HG03378 (cell line): ENCODE results near the gene UPB1.

Source experiments
- ATAC-seq: cut with Tn5 transposase; IDR thresholded peaks from one replicate; pipeline ENCODE4 v1.9.1; 2021; ENCODE audit warnings: mild to moderate bottlenecking, moderate library complexity; ENCODE audit not compliant: unreplicated experiment

UPB1 gene

GRCh38 chr22:24503137-24503842, 8.2 kb downstream of the UPB1 start:
- no peak for ATAC-seq

- ATAC-seq, result no peak
Measured at GRCh38 chr22:24503843-24504338, 8.8 kb downstream of the UPB1 start.

GRCh38 chr22:24504540-24504939, 9.4 kb downstream of the UPB1 start:
- ATAC-seq, result no peak

GRCh38 chr22:24504956-24505736, 10.0 kb downstream of the UPB1 start:
- ATAC-seq, result no peak

GRCh38 chr22:24506802-24507438, 11.8 kb downstream of the UPB1 start:
- ATAC-seq, result no peak

- no peak for ATAC-seq
Measured at GRCh38 chr22:24507716-24508115, 12.6 kb downstream of the UPB1 start.

GRCh38 chr22:24510637-24511625, 15.8 kb downstream of the UPB1 start:
- ATAC-seq, result no peak

GRCh38 chr22:24512043-24512442, 16.9 kb downstream of the UPB1 start:
- no peak for ATAC-seq

GRCh38 chr22:24513378-24514240, 18.5 kb downstream of the UPB1 start:
- no peak for ATAC-seq

- no peak for ATAC-seq
Measured at GRCh38 chr22:24514241-24515026, 19.3 kb downstream of the UPB1 start.

- no peak for ATAC-seq
Measured at GRCh38 chr22:24515027-24515338, 19.9 kb downstream of the UPB1 start.

- ATAC-seq, result no peak
Measured at GRCh38 chr22:24516301-24516737, 21.2 kb downstream of the UPB1 start.

- ATAC-seq, result no peak
Measured at GRCh38 chr22:24517446-24517845, 22.3 kb downstream of the UPB1 start.

GRCh38 chr22:24518228-24518627, 23.1 kb downstream of the UPB1 start:
- no peak for ATAC-seq

- ATAC-seq, result no peak
Measured at GRCh38 chr22:24518771-24519485, 23.8 kb downstream of the UPB1 start.

- no peak for ATAC-seq
Measured at GRCh38 chr22:24519496-24519895, 24.4 kb downstream of the UPB1 start.

GRCh38 chr22:24521791-24522245, 26.7 kb downstream of the UPB1 start:
- no peak for ATAC-seq

- ATAC-seq, result no peak
Measured at GRCh38 chr22:24523873-24524272, 28.7 kb downstream of the UPB1 start.
